HEK293 (cell line): ENCODE data around the gene KIF26B.

Experiments used
- CTCF ChIA-PET: fragments of 350-600 bp; formaldehyde crosslinking; extraction: SDS; loops from one replicate; lab custom pipeline; 2021; ENCODE audit warnings: antibody characterized with exemption; lab: Yijun Ruan, JAX
- POLR2A ChIA-PET: fragments of 300-600 bp; formaldehyde crosslinking; extraction: SDS; loops from one replicate; lab custom pipeline; 2020; ENCODE audit warnings: antibody characterized with exemption, inconsistent platforms; lab: Yijun Ruan, JAX
- H3K27ac ChIP-seq: fragments of 200-500 bp; sonication (Bioruptor generic); 2 replicates; pipeline ENCODE4 v1.5.1; 2014; ENCODE audit warnings: low read depth, low read length, control low read depth, inconsistent platforms; ENCODE audit errors: extremely low read depth
- H3K36me3 ChIP-seq, 2 experiments: fragments of 200-500 bp in 1 of 2; sonication (Bioruptor generic) in 1 of 2; 1 replicate in 1 of 2; 2 replicates in 1 of 2; pipeline ENCODE4 v1.5.1; 2014 to 2017; ENCODE audit warnings: inconsistent platforms in 2 of 2, low read length in 2 of 2; ENCODE audit not compliant: control insufficient read depth in 2 of 2, insufficient read depth in 1 of 2
- H3K4me1 ChIP-seq: fragments of 200-500 bp; sonication (Bioruptor generic); 2 replicates; pipeline ENCODE4 v1.5.1; 2014; ENCODE audit warnings: mild to moderate bottlenecking, low read length, inconsistent platforms; ENCODE audit not compliant: control insufficient read depth, insufficient read depth
- H3K4me3 ChIP-seq: 2 replicates; pipeline ENCODE4 v1.5.1; 2011; ENCODE audit warnings: low read depth, mild to moderate bottlenecking, control low read depth, low read length, moderate library complexity
- H3K9me3 ChIP-seq: fragments of 200-500 bp; sonication (Bioruptor generic); 2 replicates; pipeline ENCODE4 v1.5.1; 2014; ENCODE audit warnings: low read depth, low read length, inconsistent platforms; ENCODE audit not compliant: control insufficient read depth, insufficient read depth
- BCL11A ChIP-seq: fragments of 450-650 bp; formaldehyde crosslinking; IDR thresholded peaks from 2 replicates; pipeline ENCODE4 v1.5.1; 2016; ENCODE audit warnings: low read depth, missing biosample characterization, missing genetic modification characterization
- KLF1 ChIP-seq: fragments of 450-650 bp; formaldehyde crosslinking; IDR thresholded peaks from 2 replicates; pipeline ENCODE4 v1.5.1; 2016; ENCODE audit warnings: missing biosample characterization, missing genetic modification characterization
- KLF7 ChIP-seq: fragments of 450-650 bp; formaldehyde crosslinking; IDR thresholded peaks from 2 replicates; pipeline ENCODE4 v1.5.1; 2016; ENCODE audit warnings: missing biosample characterization, missing genetic modification characterization, borderline replicate concordance
- MZF1 ChIP-seq: fragments of 450-650 bp; formaldehyde crosslinking; IDR thresholded peaks from 2 replicates; pipeline ENCODE4 v1.5.1; 2017; ENCODE audit warnings: missing biosample characterization, missing genetic modification characterization, borderline replicate concordance
- PRDM1 ChIP-seq: fragments of 450-650 bp; formaldehyde crosslinking; IDR thresholded peaks from 2 replicates; pipeline ENCODE4; 2016; ENCODE audit warnings: missing biosample characterization, missing genetic modification characterization
- TCF7L2 ChIP-seq: IDR thresholded peaks from 2 replicates; pipeline ENCODE4 v1.6.1; 2011; ENCODE audit warnings: low read depth, mild to moderate bottlenecking, inconsistent platforms, low read length, moderate library complexity, borderline replicate concordance
- WT1 ChIP-seq: fragments of 450-650 bp; formaldehyde crosslinking; IDR thresholded peaks from 2 replicates; pipeline ENCODE4 v1.5.1; 2016; ENCODE audit warnings: missing biosample characterization, missing genetic modification characterization
- ZBTB10 ChIP-seq: fragments of 450-650 bp; formaldehyde crosslinking; IDR thresholded peaks from 2 replicates; pipeline ENCODE4 v1.5.1; 2016; ENCODE audit warnings: missing biosample characterization, missing genetic modification characterization
- ZBTB7A ChIP-seq: fragments of 450-650 bp; formaldehyde crosslinking; IDR thresholded peaks from 2 replicates; pipeline ENCODE4 v1.5.1; 2016; ENCODE audit warnings: low read depth, missing biosample characterization, missing genetic modification characterization
- ZFHX2 ChIP-seq: fragments of 450-650 bp; formaldehyde crosslinking; conservative IDR thresholded peaks from 2 replicates; pipeline ENCODE4 v1.5.1; 2016; ENCODE audit warnings: missing biosample characterization, missing genetic modification characterization
- ZFP37 ChIP-seq: fragments of 450-650 bp; formaldehyde crosslinking; IDR thresholded peaks from 2 replicates; pipeline ENCODE4 v1.5.1; 2016; ENCODE audit warnings: missing biosample characterization, missing genetic modification characterization
- ZNF155 ChIP-seq: fragments of 450-650 bp; formaldehyde crosslinking; IDR thresholded peaks from 2 replicates; pipeline ENCODE4 v1.5.1; 2016; ENCODE audit warnings: missing biosample characterization, missing genetic modification characterization
- ZNF311 ChIP-seq: fragments of 450-650 bp; formaldehyde crosslinking; IDR thresholded peaks from 2 replicates; pipeline ENCODE4 v1.5.1; 2017; ENCODE audit warnings: missing biosample characterization, missing genetic modification characterization, borderline replicate concordance
- ZNF423 ChIP-seq: fragments of 450-650 bp; formaldehyde crosslinking; IDR thresholded peaks from 2 replicates; pipeline ENCODE4 v1.5.1; 2016; ENCODE audit warnings: missing biosample characterization, missing genetic modification characterization
- ZNF501 ChIP-seq: fragments of 450-650 bp; formaldehyde crosslinking; IDR thresholded peaks from 2 replicates; pipeline ENCODE4 v1.5.1; 2016; ENCODE audit warnings: missing biosample characterization, missing genetic modification characterization
- ZNF624 ChIP-seq: fragments of 450-650 bp; formaldehyde crosslinking; IDR thresholded peaks from 2 replicates; pipeline ENCODE4 v1.5.1; 2017; ENCODE audit warnings: missing biosample characterization, missing genetic modification characterization
- ZNF707 ChIP-seq: fragments of 450-650 bp; formaldehyde crosslinking; IDR thresholded peaks from 2 replicates; pipeline ENCODE4 v1.5.1; 2016; ENCODE audit warnings: missing biosample characterization, missing genetic modification characterization
- ZNF791 ChIP-seq: fragments of 450-650 bp; formaldehyde crosslinking; IDR thresholded peaks from 2 replicates; pipeline ENCODE4 v1.5.1; 2016; ENCODE audit warnings: missing biosample characterization, missing genetic modification characterization
- ZSCAN16 ChIP-seq: fragments of 450-650 bp; formaldehyde crosslinking; IDR thresholded peaks from 2 replicates; pipeline ENCODE4 v1.5.1; 2016; ENCODE audit warnings: missing biosample characterization, missing genetic modification characterization
- ZSCAN23 ChIP-seq: fragments of 450-650 bp; formaldehyde crosslinking; IDR thresholded peaks from 2 replicates; pipeline ENCODE4 v1.5.1; 2016; ENCODE audit warnings: missing biosample characterization, missing genetic modification characterization
- TF ChIP-seq, protein P1 (sequence below): fragments of 450-650 bp; formaldehyde crosslinking; IDR thresholded peaks from 2 replicates; pipeline ENCODE4 v1.5.1; 2016; ENCODE audit warnings: missing biosample characterization, missing genetic modification characterization

The KIF26B gene

GRCh38 chr1:245475961-245476516 is 321.3 kb downstream of the KIF26B start (continued):
- TF ChIP-seq ZBTB10 (tag by site-specific recombination) (no peak), ZBTB7A (no peak), ZSCAN23 (no peak), ZFP37 (tag by site-specific recombination) (no peak)

DNA sequence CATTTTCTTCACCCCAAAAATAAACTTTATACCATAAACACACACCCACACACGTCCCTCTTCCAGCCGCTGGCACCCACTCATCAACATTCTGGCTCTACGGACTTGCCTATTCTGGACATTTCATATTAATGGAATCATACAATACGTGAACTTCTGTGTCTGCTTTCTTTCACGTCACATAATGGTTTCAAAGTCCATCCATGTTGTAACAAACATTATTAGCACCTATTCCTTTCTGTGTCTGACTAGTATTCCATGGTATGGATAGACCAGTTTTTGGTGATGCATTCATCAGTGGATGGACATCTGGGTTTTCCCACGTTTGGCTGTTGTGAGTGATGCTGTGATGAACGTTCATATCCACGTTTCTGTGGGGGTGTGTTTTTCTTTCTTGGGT is 323.2 kb downstream of the KIF26B start:
- Histone ChIP-seq H3K9me3 (no peaks in the 10 kb centered on the region), H3K36me3 (no peaks in the 10 kb centered on the region), H3K27ac (no peak overlapping the region), H3K4me1 (no peaks in the 10 kb centered on the region), H3K4me3 (no peak overlapping the region)
- TF ChIP-seq ZNF423 (tag by site-specific recombination), result no peak
- TF ChIP-seq PRDM1 (tag by site-specific recombination), result no peak
- TF ChIP-seq ZNF791, result no peak
- ChIA-PET POLR2A (no interaction called here), CTCF (no interaction called here)

DNA sequence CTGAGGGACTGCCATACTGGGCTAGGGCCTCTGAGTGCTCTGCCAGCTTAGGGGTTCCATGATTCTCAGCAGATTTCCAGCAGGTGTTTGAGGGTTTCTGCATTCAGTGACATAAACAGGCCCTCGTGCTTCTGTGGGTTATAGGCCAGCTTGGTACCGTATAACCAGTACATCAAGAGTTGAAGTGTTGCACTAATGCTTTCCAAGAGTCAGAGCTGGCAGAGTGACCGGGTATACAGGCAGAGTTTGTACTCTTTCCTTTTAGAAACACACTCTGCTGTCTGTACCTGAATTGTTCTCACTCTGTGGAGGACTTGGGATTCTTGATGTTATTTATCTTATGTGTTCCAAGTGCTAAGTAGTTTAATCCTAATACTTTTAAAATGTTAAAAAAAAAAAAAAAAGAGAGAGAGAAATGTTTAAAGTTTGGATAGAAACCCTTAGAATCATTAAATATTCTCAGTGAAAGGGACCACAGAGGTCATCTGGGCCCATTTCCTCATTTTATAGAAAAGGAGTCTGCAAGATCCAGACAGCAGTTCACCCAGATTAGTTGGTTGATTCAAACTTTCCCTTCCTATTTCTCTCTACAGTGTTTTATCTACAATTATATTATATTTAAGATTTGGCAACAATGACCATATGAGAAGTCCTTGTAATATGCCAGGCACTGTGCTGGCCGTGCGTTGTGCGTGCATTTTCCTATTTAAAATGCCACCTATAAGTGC is 325.8 kb downstream of the KIF26B start:
- H3K4me3 ChIP-seq, result no peak overlapping the region
- TF ChIP-seq ZNF311, result no peak
- no peak for TF ChIP-seq KLF7
- TF ChIP-seq ZNF155 (tag by site-specific recombination), result no peak
- H3K36me3 ChIP-seq, result no peaks in the 10 kb centered on the region
- H3K4me1 ChIP-seq, result no peaks in the 10 kb centered on the region
- no peak overlapping the region for H3K27ac ChIP-seq
- POLR2A ChIA-PET, result no interaction called here
- no peaks in the 10 kb centered on the region for H3K9me3 ChIP-seq
- CTCF ChIA-PET, result no interaction called here

GRCh38 chr1:245481261-245481660 is 326.5 kb downstream of the KIF26B start:
- Histone ChIP-seq H3K4me1 (no peaks in the 10 kb centered on the region), H3K36me3 (no peaks in the 10 kb centered on the region), H3K4me3 (no peak overlapping the region), H3K9me3 (no peaks in the 10 kb centered on the region)
- ChIA-PET POLR2A (no interaction called here), CTCF (no interaction called here)
- no peak for TF ChIP-seq ZSCAN16 (tag by site-specific recombination)
- TF ChIP-seq, all 188 proteins: peak for 0
- H3K27ac ChIP-seq, result no peak overlapping the region

- CTCF ChIA-PET, result no interaction called here
- POLR2A ChIA-PET, result no interaction called here
- H3K4me1 ChIP-seq, result no peaks in the 10 kb centered on the region
- TF ChIP-seq BCL11A (tag by site-specific recombination) (no peak), ZNF707 (tag by site-specific recombination) (no peak), ZNF624 (tag by site-specific recombination) (no peak), WT1 (tag by site-specific recombination) (no peak), MZF1 (tag by site-specific recombination) (no peak), ZFHX2 (tag by site-specific recombination) (no peak), ZNF501 (no peak), KLF1 (tag by site-specific recombination) (no peak), TCF7L2 (no peak), KLF7 (no peak)
- TF ChIP-seq, protein P1, sequence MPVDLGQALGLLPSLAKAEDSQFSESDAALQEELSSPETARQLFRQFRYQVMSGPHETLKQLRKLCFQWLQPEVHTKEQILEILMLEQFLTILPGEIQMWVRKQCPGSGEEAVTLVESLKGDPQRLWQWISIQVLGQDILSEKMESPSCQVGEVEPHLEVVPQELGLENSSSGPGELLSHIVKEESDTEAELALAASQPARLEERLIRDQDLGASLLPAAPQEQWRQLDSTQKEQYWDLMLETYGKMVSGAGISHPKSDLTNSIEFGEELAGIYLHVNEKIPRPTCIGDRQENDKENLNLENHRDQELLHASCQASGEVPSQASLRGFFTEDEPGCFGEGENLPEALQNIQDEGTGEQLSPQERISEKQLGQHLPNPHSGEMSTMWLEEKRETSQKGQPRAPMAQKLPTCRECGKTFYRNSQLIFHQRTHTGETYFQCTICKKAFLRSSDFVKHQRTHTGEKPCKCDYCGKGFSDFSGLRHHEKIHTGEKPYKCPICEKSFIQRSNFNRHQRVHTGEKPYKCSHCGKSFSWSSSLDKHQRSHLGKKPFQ (tag by site-specific recombination), result no peak
- TF ChIP-seq, all 188 proteins: peak for 0
- no peak overlapping the region for H3K27ac ChIP-seq
- no peaks in the 10 kb centered on the region for H3K9me3 ChIP-seq
- H3K4me3 ChIP-seq, result no peak overlapping the region
- no peaks in the 10 kb centered on the region for H3K36me3 ChIP-seq
Measured at GRCh38 chr1:245483247-245483646, 328.5 kb downstream of the KIF26B start.
